Anterior cingulate cortex (tissue), 58 donors: ENCODE results near the gene LCE1A.

Source experiments
- DNase-seq, 58 donors: peaks; one replicate each; lab custom pipeline; 2025; lab: John Stamatoyannopoulos, UW

Gene LCE1A

GRCh38 chr1:152869808-152870419 lies 42.6 kb downstream of the LCE1A start:
- peak in 44 of 58 donors; percentile 0 to 64 (median 24) for DNase-seq

GRCh38 chr1:152870831-152871730 lies 43.8 kb downstream of the LCE1A start:
- peak in 4 of 58 donors; percentile 2 to 16 (median 9) for DNase-seq

GRCh38 chr1:152871731-152872126 lies 44.5 kb downstream of the LCE1A start:
- no peak for DNase-seq

- DNase-seq = no peak
Measured at GRCh38 chr1:152873495-152873894, 46.2 kb downstream of the LCE1A start.

GRCh38 chr1:152876827-152877226 lies 49.6 kb downstream of the LCE1A start:
- no peak for DNase-seq
